K562 (cell line): Measurements from ENCODE around the gene TENM3. TPM values are rescaled to one million over a fixed set of nuclear protein-coding genes. Genes with fewer than 3 reads are reported as not detected.

Experiments used
- ATAC-seq: fragments of 200-7000 bp; cut with Tn5 transposase; 3 replicates; pipeline ENCODE4 v1.9.1; 2020; ENCODE audit warnings: moderate library complexity
- BruUV-seq: library from RNA; stranded (reverse); fragments of 400-500 nt; replicated peaks from 2 replicates; lab custom pipeline; 2021; lab: Mats Ljungman, UMichigan
- CTCF ChIA-PET: fragments of 300-600 bp; formaldehyde crosslinking; extraction: SDS; loops from one replicate; lab custom pipeline; 2021; ENCODE audit warnings: low intra/inter-chr PET ratio; lab: Yijun Ruan, JAX
- POLR2A ChIA-PET: fragments of 300-600, 350-650 bp; sonication (Branson Sonifier 250); formaldehyde crosslinking; extraction: SDS; loops from one replicate; lab custom pipeline; 2021; ENCODE audit warnings: antibody characterized with exemption, inconsistent platforms; lab: Yijun Ruan, JAX
- DNase-seq, 4 experiments: peaks; one replicate each; pipeline versions ENCODE4 v3.0.0 to v3.0.0-alpha.2; 2011 to 2018; ENCODE audit warnings: low spot score in 3 of 4, mixed read lengths in 3 of 4; ENCODE audit errors: extremely low read depth in 1 of 4
- FAIRE-seq: peaks from 2 replicates; lab custom pipeline; 2011; peaks lifted over from hg19 to GRCh38; lab: Jason Lieb, UNC
- H2AFZ ChIP-seq: 2 replicates; pipeline ENCODE4 v1.6.0; 2011; ENCODE audit warnings: low read depth, low read length, control low read depth, inconsistent platforms
- H3K27ac ChIP-seq: fragments of 200-600 bp; 3 replicates; pipeline ENCODE4 v1.8.0; 2011; ENCODE audit warnings: low read depth, mild to moderate bottlenecking, control low read depth, inconsistent platforms, low read length, moderate library complexity, mixed read lengths; ENCODE audit errors: extremely low read depth
- H3K27me3 ChIP-seq, 2 experiments: fragments of 300-600 bp in 1 of 2; 2 replicates in 1 of 2; 3 replicates in 1 of 2; pipeline versions ENCODE4 v1.6.0 to v1.8.0; 2011; ENCODE audit warnings: inconsistent platforms in 2 of 2, low read length in 2 of 2, mild to moderate bottlenecking in 1 of 2, mixed read lengths in 1 of 2, moderate library complexity in 1 of 2; ENCODE audit not compliant: control insufficient read depth in 2 of 2, insufficient read depth in 2 of 2
- H3K36me3 ChIP-seq: fragments of 300-600 bp; 3 replicates; pipeline ENCODE4 v1.8.0; 2011; ENCODE audit warnings: mild to moderate bottlenecking, low read length, inconsistent platforms; ENCODE audit not compliant: control insufficient read depth, insufficient read depth
- H3K4me1 ChIP-seq, 2 experiments: fragments of 200-600 bp in 1 of 2; replicated peaks in 1 of 2; 2 replicates in 1 of 2; 3 replicates in 1 of 2; pipeline versions ENCODE4 v1.5.1 to v1.8.0; 2011; ENCODE audit warnings: inconsistent platforms in 2 of 2, low read length in 2 of 2, mild to moderate bottlenecking in 1 of 2, mixed read lengths in 1 of 2, moderate library complexity in 1 of 2; ENCODE audit not compliant: control insufficient read depth in 2 of 2, insufficient read depth in 2 of 2
- H3K4me2 ChIP-seq: 2 replicates; pipeline ENCODE4 v1.6.1; 2011; ENCODE audit warnings: low read length, control low read depth, inconsistent platforms, mixed read lengths; ENCODE audit not compliant: insufficient read depth
- H3K4me3 ChIP-seq: fragments of 200-600 bp; sonication (generic), shearing (Covaris generic); 2 replicates; pipeline ENCODE4 v1.5.1; 2016; ENCODE audit warnings: control low read depth, inconsistent platforms
- H3K79me2 ChIP-seq: fragments of 200-600 bp; 3 replicates; pipeline ENCODE4 v1.8.0; 2011; ENCODE audit warnings: low read length, inconsistent platforms; ENCODE audit not compliant: control insufficient read depth, insufficient read depth
- H3K9ac ChIP-seq, 2 experiments: 2 replicates each; pipeline versions ENCODE4 v1.6.0 to v1.6.1; 2011; ENCODE audit warnings: low read depth in 2 of 2, low read length in 2 of 2, control low read depth in 1 of 2, inconsistent platforms in 1 of 2, mild to moderate bottlenecking in 1 of 2, mixed read lengths in 1 of 2; ENCODE audit not compliant: insufficient read depth in 1 of 2
- H3K9me1 ChIP-seq: one replicate; pipeline ENCODE4 v1.6.0; 2011; ENCODE audit warnings: inconsistent platforms, mild to moderate bottlenecking, low read length, moderate library complexity; ENCODE audit not compliant: control insufficient read depth, insufficient read depth
- H3K9me3 ChIP-seq: replicated peaks from 2 replicates; pipeline ENCODE4 v1.5.1; 2011; ENCODE audit warnings: low read depth, low read length, inconsistent platforms; ENCODE audit not compliant: control insufficient read depth, insufficient read depth
- H4K20me1 ChIP-seq: replicated peaks from 2 replicates; pipeline ENCODE4 v1.6.1; 2011; ENCODE audit warnings: low read length, inconsistent platforms, mixed read lengths; ENCODE audit not compliant: control insufficient read depth, insufficient read depth
- FOXK1 ChIP-seq: sonication (generic); formaldehyde crosslinking; IDR thresholded peaks from 2 replicates; pipeline ENCODE4 v1.8.0; 2022; ENCODE audit warnings: missing genetic modification reagents, mild to moderate bottlenecking, borderline replicate concordance
- HEY1 ChIP-seq: fragments of 250-450 bp; sonication (Bioruptor Pico); IDR thresholded peaks from 2 replicates; pipeline ENCODE4 v1.5.0; 2020; ENCODE audit warnings: mild to moderate bottlenecking, moderate library complexity, borderline replicate concordance
- HMG20A ChIP-seq: fragments of 450-650 bp; formaldehyde crosslinking; conservative IDR thresholded peaks from 2 replicates; pipeline ENCODE4 v1.4.0; 2020; ENCODE audit warnings: mild to moderate bottlenecking, mixed read lengths
- KLF1 ChIP-seq: fragments of 450-650 bp; IDR thresholded peaks from 2 replicates; pipeline ENCODE4 v1.6.1; 2016; ENCODE audit warnings: missing genetic modification characterization, missing compliant biosample characterization
- NONO ChIP-seq, 2 experiments: fragments of 200-400 bp in 1 of 2; fragments of 450-650 bp in 1 of 2; formaldehyde crosslinking in 1 of 2; IDR thresholded peaks; 2 replicates each; pipeline ENCODE4 v1.6.1; 2017; ENCODE audit warnings: low read depth in 2 of 2, mild to moderate bottlenecking in 2 of 2, moderate library complexity in 2 of 2, low read length in 1 of 2
- STAT5B ChIP-seq: fragments of 250-450 bp; sonication (Bioruptor Pico); IDR thresholded peaks from 2 replicates; pipeline ENCODE4 v1.8.0; 2021; ENCODE audit warnings: mild to moderate bottlenecking, inconsistent platforms
- ZBTB7A ChIP-seq: IDR thresholded peaks from 2 replicates; pipeline ENCODE4 v1.6.1; 2011; ENCODE audit warnings: low read depth, mild to moderate bottlenecking, low read length, moderate library complexity, borderline replicate concordance; ENCODE audit not compliant: control insufficient read depth
- WGBS: fragments of 100-300 bp; shearing (Covaris generic); methylation state at CpG from one replicate; pipeline ENCODE4 v1.1.6; 2016; ENCODE audit warnings: low coverage, mixed read lengths; ENCODE audit not compliant: insufficient coverage; ENCODE audit errors: missing lambda C conversion rate; 5-methylcytosine and 5-hydroxymethylcytosine counted together
- in situ Hi-C: fragments of 300-500 bp; cut with MboI; formaldehyde crosslinking; loops from 4 replicates; pipeline ENCODE4 v1.15.0; 2018; ENCODE audit warnings: inconsistent platforms, mixed read lengths
- intact Hi-C: fragments of 100-400 bp; cut with micrococcal nuclease; formaldehyde crosslinking; loops from 2 replicates; pipeline ENCODE4 v1.14.2; 2022
- polyA plus RNA-seq, 8 experiments: library from polyadenylated mRNA; depleted of rRNA in 4 of 8; stranded (reverse) in 5 of 8; unstranded in 3 of 8; fragments of >200 nt; fragmentation: Nextera tagmentation in 2 of 8; fragmentation: Illumina TruSeq in 1 of 8; extraction: Ambion mirVana in 2 of 8; extraction: Trizol in 1 of 8; gene quantifications; 2 replicates each; pipeline versions ENCODE4 v1.2.1 to v1.2.3, GENCODE V29; 2011 to 2014; ENCODE audit warnings: inconsistent platforms in 1 of 8, missing spikeins in 1 of 8
- total RNA-seq, 7 experiments: library from RNA; depleted of rRNA in 6 of 7; stranded (reverse); fragments of >200 nt in 6 of 7; fragmentation: Illumina TruSeq in 2 of 7; extraction: Trizol in 2 of 7; gene quantifications; 2 replicates each; pipeline versions ENCODE4 v1.2.1 to v1.2.3, GENCODE V29; 2011 to 2021; ENCODE audit warnings: low replicate concordance in 1 of 7
- TF ChIP-seq, protein P1 (sequence below): fragments of 250-450 bp; sonication (Bioruptor Pico); IDR thresholded peaks from 2 replicates; pipeline ENCODE4 v1.5.0; 2021; ENCODE audit warnings: mild to moderate bottlenecking, borderline replicate concordance
- TF ChIP-seq, protein P2 (sequence below): sonication (generic); formaldehyde crosslinking; IDR thresholded peaks from 2 replicates; pipeline ENCODE4 v1.8.0; 2023; ENCODE audit warnings: mild to moderate bottlenecking, missing genetic modification reagents

Gene TENM3
- total and polyA plus RNA-seq, 9 of the 15 experiments (the other 6 are each of a cell fraction or from before 2014, with no cell fraction given): 0.01 to 0.02 TPM; not detected in 7

DNA sequence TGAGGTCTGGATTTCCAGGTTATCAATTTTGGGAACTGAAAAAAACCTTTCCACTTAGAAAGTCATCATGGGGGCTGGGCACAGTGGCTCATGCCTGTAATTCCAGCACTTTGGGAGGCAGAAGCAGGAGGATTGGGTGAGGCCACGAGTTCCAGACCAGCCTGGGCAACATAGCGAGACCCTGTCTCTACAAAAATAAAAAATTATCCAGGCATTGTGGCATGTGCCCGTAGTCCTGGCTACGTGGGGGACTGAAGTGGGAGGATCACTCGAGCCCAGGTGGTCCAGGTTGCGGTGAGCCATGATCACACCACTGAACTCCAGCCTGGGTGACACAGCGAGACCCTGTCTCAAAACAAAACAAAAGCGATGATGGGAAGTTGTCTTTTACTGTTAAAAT is 7.9 kb downstream of the TENM3 start (continued):
- TF ChIP-seq, protein P1, sequence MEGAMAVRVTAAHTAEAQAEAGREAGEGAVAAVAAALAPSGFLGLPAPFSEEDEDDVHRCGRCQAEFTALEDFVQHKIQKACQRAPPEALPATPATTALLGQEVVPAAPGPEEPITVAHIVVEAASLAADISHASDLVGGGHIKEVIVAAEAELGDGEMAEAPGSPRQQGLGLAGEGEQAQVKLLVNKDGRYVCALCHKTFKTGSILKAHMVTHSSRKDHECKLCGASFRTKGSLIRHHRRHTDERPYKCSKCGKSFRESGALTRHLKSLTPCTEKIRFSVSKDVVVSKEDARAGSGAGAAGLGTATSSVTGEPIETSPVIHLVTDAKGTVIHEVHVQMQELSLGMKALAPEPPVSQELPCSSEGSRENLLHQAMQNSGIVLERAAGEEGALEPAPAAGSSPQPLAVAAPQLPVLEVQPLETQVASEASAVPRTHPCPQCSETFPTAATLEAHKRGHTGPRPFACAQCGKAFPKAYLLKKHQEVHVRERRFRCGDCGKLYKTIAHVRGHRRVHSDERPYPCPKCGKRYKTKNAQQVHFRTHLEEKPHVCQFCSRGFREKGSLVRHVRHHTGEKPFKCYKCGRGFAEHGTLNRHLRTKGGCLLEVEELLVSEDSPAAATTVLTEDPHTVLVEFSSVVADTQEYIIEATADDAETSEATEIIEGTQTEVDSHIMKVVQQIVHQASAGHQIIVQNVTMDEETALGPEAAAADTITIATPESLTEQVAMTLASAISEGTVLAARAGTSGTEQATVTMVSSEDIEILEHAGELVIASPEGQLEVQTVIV (CRISPR knock-in tag): no peak
- TF ChIP-seq KLF1 (tag) (no peak), ZBTB7A (no peak), NONO (IDR thresholded peaks at IDR 0.05; ENCODE audit: low read depth in 2 of 2, low read length in 1 of 2) (no peak), HMG20A (CRISPR knock-in tag) (no peak), HEY1 (CRISPR knock-in tag) (no peak), FOXK1 (CRISPR knock-in tag) (no peak), STAT5B (CRISPR knock-in tag) (no peak)

DNA sequence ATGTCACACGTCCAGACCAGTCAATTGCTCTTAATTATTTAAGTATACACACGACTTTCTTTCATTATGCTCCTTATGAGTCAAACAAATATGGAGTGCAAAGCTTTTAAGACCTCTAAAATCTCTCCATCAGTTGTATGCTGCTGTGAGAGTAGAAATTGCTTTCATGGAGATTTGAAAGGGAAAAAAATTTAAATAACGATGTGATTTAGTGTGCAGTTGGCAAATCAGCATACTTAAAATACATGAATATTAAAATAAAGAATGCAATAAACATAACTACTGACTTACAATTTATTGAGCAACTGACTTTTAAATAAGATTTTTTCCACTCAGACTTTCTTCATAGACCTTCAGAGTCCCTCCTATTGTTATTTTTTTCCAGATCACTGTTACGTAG is 9.0 kb downstream of the TENM3 start:
- no peak for FAIRE-seq
- POLR2A ChIA-PET: no interaction called here
- no TSS peak for BruUV-seq

More for the DNA sequence above, 9.0 kb downstream of the TENM3 start:
- no peaks in the 10 kb centered on the region for H3K4me1 ChIP-seq
- intact Hi-C loops: no loop called here
- H2AFZ ChIP-seq: no peak overlapping the region
- H3K4me2 ChIP-seq: no peak overlapping the region
- TF ChIP-seq, protein P2, sequence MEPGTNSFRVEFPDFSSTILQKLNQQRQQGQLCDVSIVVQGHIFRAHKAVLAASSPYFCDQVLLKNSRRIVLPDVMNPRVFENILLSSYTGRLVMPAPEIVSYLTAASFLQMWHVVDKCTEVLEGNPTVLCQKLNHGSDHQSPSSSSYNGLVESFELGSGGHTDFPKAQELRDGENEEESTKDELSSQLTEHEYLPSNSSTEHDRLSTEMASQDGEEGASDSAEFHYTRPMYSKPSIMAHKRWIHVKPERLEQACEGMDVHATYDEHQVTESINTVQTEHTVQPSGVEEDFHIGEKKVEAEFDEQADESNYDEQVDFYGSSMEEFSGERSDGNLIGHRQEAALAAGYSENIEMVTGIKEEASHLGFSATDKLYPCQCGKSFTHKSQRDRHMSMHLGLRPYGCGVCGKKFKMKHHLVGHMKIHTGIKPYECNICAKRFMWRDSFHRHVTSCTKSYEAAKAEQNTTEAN (CRISPR knock-in tag): no peak
- H3K27ac ChIP-seq: no peak overlapping the region
- H3K4me3 ChIP-seq: no peak overlapping the region
- no peaks in the 10 kb centered on the region for H3K9me3 ChIP-seq
- H3K27me3 ChIP-seq: no peaks in the 10 kb centered on the region; a peak in 1 of 5 replicates
- in situ Hi-C loops: no loop called here
- no peaks in the 10 kb centered on the region for H3K36me3 ChIP-seq
- WGBS: 0% methylated on average over 4 of the region's 4 CpGs
- CTCF ChIA-PET: no interaction called here
- no peak overlapping the region for H3K9ac ChIP-seq
- DNase-seq (no peak), ATAC-seq (no peak)
- no peaks in the 10 kb centered on the region for H3K79me2 ChIP-seq
- H3K9me1 ChIP-seq: no peaks in the 10 kb centered on the region
- no peaks in the 10 kb centered on the region for H4K20me1 ChIP-seq
